ENCODE results near the gene CXCL17.
A peak's percentile ranks its signal among the peaks of the same experiment; 100 is the strongest.

The CXCL17 gene

GRCh38 chr19:42420055-42420544 lies 22.6 kb downstream of the CXCL17 start:
- Histone ChIP-seq H3K9me3 (replicated peaks in 1 of 11) (0 out of 22 replicates have a peak, but pooled peaks cover 0 to 4% (median 0%) of the 10 kb centered on the region in 11 experiments), H3K36me3 (peaks cover 0 to 29% (median 9%) of the 10 kb centered on the region in 11 experiments; a peak in 9 of 22 replicates), H3K4me3 (no peak overlapping the region), H4K20me1 (peaks cover 0 to 31% (median 16%) of the 10 kb centered on the region in 11 experiments; a peak in 12 of 22 replicates), H3K27ac (no peak overlapping the region), H3K4me2 (peak overlapping the region in 2 of 11 experiments; percentile 91 to 96; a peak in 3 of 22 replicates), H3K4me1 (peaks cover 29 to 50% (median 48%) of the 10 kb centered on the region in 10 experiments), H3K27me3 (no peaks in the 10 kb centered on the region), H3K9ac (no peak overlapping the region; a peak in 1 of 22 replicates)
- TF ChIP-seq Cebpa-rat (IDR thresholded peaks at IDR 0.05): no peak

GRCh38 chr19:42419309-42419708 lies 23.4 kb downstream of the CXCL17 start:
- H3K9ac ChIP-seq: 0 out of 22 replicates have a peak overlapping the region, but pooled peaks of 1 of the 11 experiments have one; percentile 35
- no peaks in the 10 kb centered on the region for H3K27me3 ChIP-seq
- peak overlapping the region in 5 of 11 experiments; percentile 19 to 34 (median 25); a peak in 4 of 22 replicates for H3K4me2 ChIP-seq
- 0 out of 22 replicates have a peak, but pooled peaks cover 0 to 4% (median 0%) of the 10 kb centered on the region in 11 experiments for H3K9me3 ChIP-seq (replicated peaks in 1 of 11)
- peaks cover 0 to 36% (median 13%) of the 10 kb centered on the region in 11 experiments; a peak in 12 of 22 replicates for H3K36me3 ChIP-seq
- H3K4me1 ChIP-seq: peaks cover 29 to 48% (median 47%) of the 10 kb centered on the region in 10 experiments
- no peak overlapping the region for H3K4me3 ChIP-seq
- peaks cover 0 to 31% (median 16%) of the 10 kb centered on the region in 11 experiments; a peak in 12 of 22 replicates for H4K20me1 ChIP-seq
- TF ChIP-seq Cebpa-rat (IDR thresholded peaks at IDR 0.05): no peak
- no peak overlapping the region for H3K27ac ChIP-seq

- H3K4me1 ChIP-seq: peaks cover 0 to 9% (median 0%) of the 10 kb centered on the region in 10 experiments; a peak in 1 of 20 replicates
- no peak for TF ChIP-seq Cebpa-rat (IDR thresholded peaks at IDR 0.05)
- H3K4me3 ChIP-seq: no peak overlapping the region
- no peak overlapping the region; a peak in 1 of 22 replicates for H3K4me2 ChIP-seq
- H3K27me3 ChIP-seq: no peaks in the 10 kb centered on the region
- H3K9ac ChIP-seq: peak overlapping the region in 6 of 11 experiments; percentile 30 to 36 (median 33); a peak in 5 of 22 replicates
- peaks cover 0 to 64% (median 36%) of the 10 kb centered on the region in 11 experiments; a peak in 18 of 22 replicates for H4K20me1 ChIP-seq
- H3K27ac ChIP-seq: peak overlapping the region in 1 of 11 experiments; percentile 23; a peak in 1 of 22 replicates
- peaks cover 0 to 72% (median 26%) of the 10 kb centered on the region in 11 experiments; a peak in 19 of 22 replicates for H3K36me3 ChIP-seq
- no peaks in the 10 kb centered on the region for H3K9me3 ChIP-seq (replicated peaks in 1 of 11)
These were observed 30.1 kb downstream of the CXCL17 start for GRCh38 chr19:42412661-42413076.

- H3K27ac ChIP-seq: no peak overlapping the region; a peak in 1 of 22 replicates
- peaks cover 0 to 69% (median 38%) of the 10 kb centered on the region in 11 experiments; a peak in 18 of 22 replicates for H4K20me1 ChIP-seq
These were observed 30.5 kb downstream of the CXCL17 start for GRCh38 chr19:42412227-42412626.

GRCh38 chr19:42411581-42412178 lies 31.1 kb downstream of the CXCL17 start:
- no peak for TF ChIP-seq Cebpa-rat (IDR thresholded peaks at IDR 0.05)
- Histone ChIP-seq H3K4me1 (peaks cover 0 to 9% (median 0%) of the 10 kb centered on the region in 10 experiments; a peak in 1 of 20 replicates), H3K9ac (0 out of 22 replicates have a peak overlapping the region, but pooled peaks of 2 of the 11 experiments have one; percentile 31 to 35), H3K27me3 (no peaks in the 10 kb centered on the region), H4K20me1 (peaks cover 0 to 74% (median 38%) of the 10 kb centered on the region in 11 experiments; a peak in 18 of 22 replicates), H3K9me3 (replicated peaks in 1 of 11) (no peaks in the 10 kb centered on the region), H3K4me2 (no peak overlapping the region), H3K4me3 (no peak overlapping the region), H3K36me3 (peaks cover 0 to 82% (median 33%) of the 10 kb centered on the region in 11 experiments; a peak in 19 of 22 replicates), H3K27ac (no peak overlapping the region)

More at GRCh38 chr19:42412227-42412626, 30.5 kb downstream of the CXCL17 start:
- no peak overlapping the region; a peak in 1 of 22 replicates for H3K4me2 ChIP-seq
- H3K4me3 ChIP-seq: no peak overlapping the region
- H3K9me3 ChIP-seq (replicated peaks in 1 of 11): no peaks in the 10 kb centered on the region
- peak overlapping the region in 6 of 11 experiments; percentile 30 to 36 (median 33); a peak in 5 of 22 replicates for H3K9ac ChIP-seq
- H3K36me3 ChIP-seq: peaks cover 0 to 76% (median 27%) of the 10 kb centered on the region in 11 experiments; a peak in 19 of 22 replicates
- peaks cover 0 to 9% (median 0%) of the 10 kb centered on the region in 10 experiments; a peak in 1 of 20 replicates for H3K4me1 ChIP-seq
- H3K27me3 ChIP-seq: no peaks in the 10 kb centered on the region
- no peak for TF ChIP-seq Cebpa-rat (IDR thresholded peaks at IDR 0.05)

- H3K9ac ChIP-seq: no peak overlapping the region
- TF ChIP-seq Cebpa-rat (IDR thresholded peaks at IDR 0.05): no peak
- no peaks in the 10 kb centered on the region for H3K27me3 ChIP-seq
These were observed 32.4 kb downstream of the CXCL17 start for GRCh38 chr19:42410371-42410770.

GRCh38 chr19:42409477-42409876 lies 33.3 kb downstream of the CXCL17 start:
- Histone ChIP-seq H4K20me1 (peaks cover 0 to 94% (median 38%) of the 10 kb centered on the region in 11 experiments; a peak in 18 of 22 replicates), H3K4me3 (no peak overlapping the region), H3K9ac (no peak overlapping the region), H3K27ac (no peak overlapping the region), H3K4me1 (peaks cover 0 to 9% (median 0%) of the 10 kb centered on the region in 10 experiments; a peak in 1 of 20 replicates), H3K4me2 (no peak overlapping the region), H3K27me3 (no peaks in the 10 kb centered on the region), H3K9me3 (replicated peaks in 1 of 11) (no peaks in the 10 kb centered on the region), H3K36me3 (peaks cover 6 to 93% (median 50%) of the 10 kb centered on the region in 11 experiments; a peak in 20 of 22 replicates)
- no peak for TF ChIP-seq Cebpa-rat (IDR thresholded peaks at IDR 0.05)

More at GRCh38 chr19:42410371-42410770, 32.4 kb downstream of the CXCL17 start:
- Histone ChIP-seq H3K9me3 (replicated peaks in 1 of 11) (no peaks in the 10 kb centered on the region), H3K27ac (no peak overlapping the region), H3K36me3 (peaks cover under 1 to 89% (median 43%) of the 10 kb centered on the region in 11 experiments; a peak in 20 of 22 replicates), H3K4me1 (peaks cover 0 to 9% (median 0%) of the 10 kb centered on the region in 10 experiments; a peak in 1 of 20 replicates), H3K4me3 (no peak overlapping the region), H4K20me1 (peaks cover 0 to 87% (median 38%) of the 10 kb centered on the region in 11 experiments; a peak in 18 of 22 replicates), H3K4me2 (no peak overlapping the region)

GRCh38 chr19:42407816-42408175 lies 35.0 kb downstream of the CXCL17 start:
- H3K27ac ChIP-seq: no peak overlapping the region
- no peak for TF ChIP-seq Cebpa-rat (IDR thresholded peaks at IDR 0.05)
- H3K9ac ChIP-seq: no peak overlapping the region
- H3K4me1 ChIP-seq: peaks cover 0 to 10% (median 1%) of the 10 kb centered on the region in 10 experiments; a peak in 10 of 20 replicates
- H4K20me1 ChIP-seq: peaks cover 0 to 92% (median 40%) of the 10 kb centered on the region in 11 experiments; a peak in 18 of 22 replicates
- H3K4me3 ChIP-seq: no peak overlapping the region
- peaks cover 6 to 93% (median 56%) of the 10 kb centered on the region in 11 experiments; a peak in 20 of 22 replicates for H3K36me3 ChIP-seq
- no peak overlapping the region for H3K4me2 ChIP-seq
- H3K9me3 ChIP-seq (replicated peaks in 1 of 11): no peaks in the 10 kb centered on the region
- no peaks in the 10 kb centered on the region for H3K27me3 ChIP-seq

All from BLaER1 treated with 17β-estradiol and CSF1 and Interleukin-3, amounts not matched to agents 10 nM and 100 nM (cell line).